Mesenchymal stem cell (in vitro differentiated cells and primary cell): ENCODE data around the gene NLRP5.

Experiments used
- DNase-seq: peaks from one replicate; pipeline ENCODE4 v3.0.0-alpha.2; 2013
- H2AFZ ChIP-seq: one replicate; pipeline ENCODE4 v1.6.1; 2013; ENCODE audit warnings: low read depth, mild to moderate bottlenecking, control low read depth, inconsistent platforms, low read length, moderate library complexity
- H2AK5ac ChIP-seq: 2 replicates; pipeline ENCODE4 v1.6.1; 2013; ENCODE audit warnings: low read length, moderate library complexity, mild to moderate bottlenecking, inconsistent platforms; ENCODE audit not compliant: severe bottlenecking
- H2BK120ac ChIP-seq: one replicate; pipeline ENCODE4 v1.6.1; 2013; ENCODE audit warnings: low read depth, mild to moderate bottlenecking, inconsistent platforms, low read length, moderate library complexity
- H2BK12ac ChIP-seq, 2 experiments: one replicate each; pipeline ENCODE4 v1.6.1; 2013; ENCODE audit warnings: inconsistent platforms in 2 of 2, low read length in 2 of 2, mild to moderate bottlenecking in 2 of 2, moderate library complexity in 2 of 2, control low read depth in 1 of 2
- H2BK15ac ChIP-seq: one replicate; pipeline ENCODE4 v1.6.1; 2013; ENCODE audit warnings: mild to moderate bottlenecking, low read depth, inconsistent platforms; ENCODE audit not compliant: poor library complexity, severe bottlenecking
- H2BK5ac ChIP-seq: 2 replicates; pipeline ENCODE4 v1.6.1; 2013; ENCODE audit warnings: low read depth, mild to moderate bottlenecking, low read length, control low read depth, inconsistent platforms; ENCODE audit not compliant: poor library complexity, severe bottlenecking
- H3K14ac ChIP-seq, 2 experiments: one replicate each; pipeline ENCODE4 v1.6.1; 2013; ENCODE audit warnings: inconsistent platforms in 2 of 2, low read length in 2 of 2, control low read depth in 1 of 2, mild to moderate bottlenecking in 1 of 2, moderate library complexity in 1 of 2
- H3K18ac ChIP-seq, 2 experiments: one replicate each; pipeline ENCODE4 v1.6.1; 2013; ENCODE audit warnings: inconsistent platforms in 2 of 2, low read length in 2 of 2, control low read depth in 1 of 2, low read depth in 1 of 2, mild to moderate bottlenecking in 1 of 2
- H3K23ac ChIP-seq, 2 experiments: one replicate each; pipeline ENCODE4 v1.6.1; 2013; ENCODE audit warnings: inconsistent platforms in 2 of 2, low read length in 2 of 2, mild to moderate bottlenecking in 2 of 2, moderate library complexity in 2 of 2, control low read depth in 1 of 2
- H3K27ac ChIP-seq: 2 replicates; pipeline ENCODE4 v1.5.1; 2013; ENCODE audit warnings: mild to moderate bottlenecking, moderate library complexity, low read length, control low read depth, inconsistent platforms; ENCODE audit not compliant: poor library complexity, severe bottlenecking
- H3K27me3 ChIP-seq, 2 experiments: 2 replicates each; pipeline versions ENCODE4 v1.6.1 to v1.7.0; 2013; ENCODE audit warnings: low read length in 2 of 2, mild to moderate bottlenecking in 2 of 2, moderate library complexity in 2 of 2, control low read depth in 1 of 2, inconsistent platforms in 1 of 2; ENCODE audit not compliant: control insufficient read depth in 1 of 2, insufficient read depth in 1 of 2
- H3K36me3 ChIP-seq, 2 experiments: 2 replicates each; pipeline versions ENCODE4 v1.6.1 to v1.7.0; 2013; ENCODE audit warnings: low read length in 2 of 2, control low read depth in 1 of 2, inconsistent platforms in 1 of 2, low read depth in 1 of 2, mild to moderate bottlenecking in 1 of 2; ENCODE audit not compliant: insufficient read depth in 2 of 2, control insufficient read depth in 1 of 2
- H3K4ac ChIP-seq, 2 experiments: one replicate each; pipeline ENCODE4 v1.6.1; 2013; ENCODE audit warnings: inconsistent platforms in 2 of 2, low read length in 2 of 2, mild to moderate bottlenecking in 2 of 2, moderate library complexity in 2 of 2, control low read depth in 1 of 2, low read depth in 1 of 2
- H3K4me1 ChIP-seq: 2 replicates; pipeline ENCODE4 v1.6.1; 2013; ENCODE audit warnings: low read depth, low read length, control low read depth; ENCODE audit not compliant: control insufficient read depth, insufficient read depth
- H3K4me2 ChIP-seq: 2 replicates; pipeline ENCODE4 v1.6.1; 2013; ENCODE audit warnings: low read length, mild to moderate bottlenecking, inconsistent platforms; ENCODE audit not compliant: poor library complexity, severe bottlenecking
- H3K4me3 ChIP-seq, 2 experiments: 2 replicates each; pipeline versions ENCODE4 v1.5.1 to v1.7.0; 2013; ENCODE audit warnings: low read length in 2 of 2, mild to moderate bottlenecking in 2 of 2, control low read depth in 1 of 2, low read depth in 1 of 2; ENCODE audit not compliant: insufficient read depth in 1 of 2
- H3K79me1 ChIP-seq: replicated peaks from 2 replicates; pipeline ENCODE4 v1.6.1; 2013; ENCODE audit warnings: mild to moderate bottlenecking, control low read depth, low read length, inconsistent platforms; ENCODE audit not compliant: poor library complexity, severe bottlenecking
- H3K9ac ChIP-seq: 2 replicates; pipeline ENCODE4 v1.7.0; 2013; ENCODE audit warnings: mild to moderate bottlenecking, low read length, moderate library complexity
- H3K9me3 ChIP-seq: 2 replicates; pipeline ENCODE4 v1.7.0; 2013; ENCODE audit warnings: mild to moderate bottlenecking, low read length; ENCODE audit not compliant: control insufficient read depth
- H4K8ac ChIP-seq: one replicate; pipeline ENCODE4 v1.6.1; 2013; ENCODE audit warnings: inconsistent platforms, mild to moderate bottlenecking, low read length, moderate library complexity
- H4K91ac ChIP-seq: one replicate; pipeline ENCODE4 v1.6.1; 2013; ENCODE audit warnings: mild to moderate bottlenecking, low read length, inconsistent platforms
- WGBS: methylation state at CpG from one replicate; pipeline ENCODE4 v1.1.7; 2013; ENCODE audit warnings: mixed read lengths; 5-methylcytosine and 5-hydroxymethylcytosine counted together

The NLRP5 gene

GRCh38 chr19:55990831-55991230, 4.3 kb downstream of the NLRP5 start:
- Histone ChIP-seq H2BK120ac (no peak overlapping the region), H3K27me3 (no peaks in the 10 kb centered on the region), H3K9me3 (peaks cover 12% of the 10 kb centered on the region)

GRCh38 chr19:55993492-55993891, 6.9 kb downstream of the NLRP5 start:
- H3K79me1 ChIP-seq, result no peaks in the 10 kb centered on the region
- no peak overlapping the region for H3K14ac ChIP-seq
- H3K27ac ChIP-seq, result no peak overlapping the region
- H2BK15ac ChIP-seq, result no peak overlapping the region
- H4K8ac ChIP-seq, result no peak overlapping the region
- H2AK5ac ChIP-seq, result no peak overlapping the region
- H3K4me3 ChIP-seq, result no peak overlapping the region
- H3K4me1 ChIP-seq, result no peaks in the 10 kb centered on the region
- H2AFZ ChIP-seq, result no peak overlapping the region
- no peak overlapping the region for H3K23ac ChIP-seq
- peaks cover 8% of the 10 kb centered on the region for H3K9me3 ChIP-seq
- no peak overlapping the region for H3K4me2 ChIP-seq
- no peaks in the 10 kb centered on the region for H3K36me3 ChIP-seq
- no peak overlapping the region for H2BK12ac ChIP-seq
- 10% methylated on average over 1 of the region's 1 CpG for WGBS
- H3K18ac ChIP-seq, result no peak overlapping the region
- no peak overlapping the region for H3K4ac ChIP-seq
- H3K9ac ChIP-seq, result no peak overlapping the region
- H2BK120ac ChIP-seq, result no peak overlapping the region
- no peaks in the 10 kb centered on the region for H3K27me3 ChIP-seq
- no peak overlapping the region for H2BK5ac ChIP-seq
- H4K91ac ChIP-seq, result no peak overlapping the region
- DNase-seq, result no peak

More at GRCh38 chr19:55990831-55991230, 4.3 kb downstream of the NLRP5 start:
- no peak overlapping the region for H4K91ac ChIP-seq
- H2BK5ac ChIP-seq, result no peak overlapping the region
- no peak overlapping the region for H3K4me2 ChIP-seq
- no peak overlapping the region for H2AFZ ChIP-seq
- no peaks in the 10 kb centered on the region for H3K79me1 ChIP-seq
- no peak overlapping the region for H3K18ac ChIP-seq
- no peak overlapping the region for H3K14ac ChIP-seq
- H3K9ac ChIP-seq, result no peak overlapping the region
- no peaks in the 10 kb centered on the region for H3K4me1 ChIP-seq
- H3K23ac ChIP-seq, result no peak overlapping the region
- H2AK5ac ChIP-seq, result no peak overlapping the region
- no peak overlapping the region for H3K4me3 ChIP-seq
- H2BK15ac ChIP-seq, result no peak overlapping the region
- H3K4ac ChIP-seq, result no peak overlapping the region
- 60% methylated on average over 3 of the region's 5 CpGs for WGBS
- H3K27ac ChIP-seq, result no peak overlapping the region
- H4K8ac ChIP-seq, result no peak overlapping the region
- H3K36me3 ChIP-seq, result no peaks in the 10 kb centered on the region
- H2BK12ac ChIP-seq, result no peak overlapping the region
- no peak for DNase-seq

GRCh38 chr19:56014765-56015164, 28.2 kb downstream of the NLRP5 start:
- H3K4ac ChIP-seq, result no peak overlapping the region
- H2BK5ac ChIP-seq, result no peak overlapping the region
- no peak overlapping the region for H3K4me2 ChIP-seq
- no peaks in the 10 kb centered on the region for H3K4me1 ChIP-seq
- no CpG with 5 or more reads among the region's 1 CpG for WGBS
- no peak overlapping the region for H3K14ac ChIP-seq
- H3K4me3 ChIP-seq, result no peak overlapping the region
- H4K91ac ChIP-seq, result no peak overlapping the region
- no peak overlapping the region for H2BK12ac ChIP-seq
- no peak overlapping the region for H2AFZ ChIP-seq
- H3K36me3 ChIP-seq, result no peaks in the 10 kb centered on the region
- no peak overlapping the region for H3K18ac ChIP-seq
- H3K9me3 ChIP-seq, result peaks cover 14% of the 10 kb centered on the region
- H2BK15ac ChIP-seq, result no peak overlapping the region
- no peak overlapping the region for H3K9ac ChIP-seq
- H4K8ac ChIP-seq, result no peak overlapping the region
- no peak overlapping the region for H3K23ac ChIP-seq
- H3K79me1 ChIP-seq, result no peaks in the 10 kb centered on the region
- no peak overlapping the region for H3K27ac ChIP-seq
- no peak for DNase-seq
- no peaks in the 10 kb centered on the region for H3K27me3 ChIP-seq
- H2AK5ac ChIP-seq, result no peak overlapping the region
- no peak overlapping the region for H2BK120ac ChIP-seq

- Histone ChIP-seq H2AFZ (no peak overlapping the region), H3K9me3 (peaks cover 9% of the 10 kb centered on the region), H3K27me3 (no peaks in the 10 kb centered on the region), H3K27ac (no peak overlapping the region), H4K91ac (no peak overlapping the region), H3K4me1 (no peaks in the 10 kb centered on the region), H3K23ac (no peak overlapping the region), H3K4ac (no peak overlapping the region), H3K79me1 (no peaks in the 10 kb centered on the region), H4K8ac (no peak overlapping the region), H3K14ac (no peak overlapping the region), H3K4me2 (no peak overlapping the region), H3K36me3 (no peaks in the 10 kb centered on the region), H2BK120ac (no peak overlapping the region), H3K9ac (no peak overlapping the region), H2BK5ac (no peak overlapping the region), H2AK5ac (no peak overlapping the region), H2BK15ac (no peak overlapping the region), H3K4me3 (no peak overlapping the region), H2BK12ac (no peak overlapping the region), H3K18ac (no peak overlapping the region)
- DNase-seq, result no peak
- no CpG with 5 or more reads among the region's 5 CpGs for WGBS
Observed at GRCh38 chr19:56015756-56016155, 29.2 kb downstream of the NLRP5 start.
